Spleen (tissue), 11 donors: Measurements from ENCODE around the gene DLGAP3. TPM values are rescaled to one million over a fixed set of nuclear protein-coding genes. Genes with fewer than 3 reads are reported as not detected.
A peak's percentile ranks its signal among the peaks of the same experiment; 100 is the strongest.

Experiments used
- DNase-seq: peaks from one replicate; pipeline ENCODE4 v3.0.0-alpha.2; 2020
- H3K27ac ChIP-seq, 8 donors: fragments of 200-600 bp; sonication (generic) in 7 of 8; 1 replicate in 4 of 8; 2 replicates in 4 of 8; pipeline versions ENCODE4 v1.5.0 to v1.8.0; 2016 to 2021; ENCODE audit warnings: inconsistent platforms in 4 of 8, mild to moderate bottlenecking in 4 of 8, moderate library complexity in 1 of 8
- H3K27me3 ChIP-seq, 7 donors: fragments of 200-600 bp; sonication (generic) in 6 of 7; replicated peaks in 1 of 7; 1 replicate in 4 of 7; 2 replicates in 3 of 7; pipeline versions ENCODE4 v1.5.0 to v1.8.0; 2016 to 2021; ENCODE audit warnings: inconsistent platforms in 3 of 7, mild to moderate bottlenecking in 1 of 7
- H3K36me3 ChIP-seq, 6 donors: fragments of 200-600 bp; sonication (generic) in 5 of 6; 1 replicate in 4 of 6; 2 replicates in 2 of 6; pipeline versions ENCODE4 v1.5.0 to v1.8.0; 2016 to 2021; ENCODE audit warnings: inconsistent platforms in 2 of 6
- H3K4me1 ChIP-seq, 6 donors: fragments of 200-600 bp; sonication (generic) in 5 of 6; 1 replicate in 3 of 6; 2 replicates in 3 of 6; pipeline versions ENCODE4 v1.5.0 to v1.8.0; 2016 to 2021; ENCODE audit warnings: inconsistent platforms in 3 of 6
- H3K4me3 ChIP-seq, 8 donors: fragments of 200-600 bp; sonication (generic) in 7 of 8; 1 replicate in 4 of 8; 2 replicates in 4 of 8; pipeline versions ENCODE4 v1.5.0 to v1.8.0; 2016 to 2021; ENCODE audit warnings: inconsistent platforms in 4 of 8, mild to moderate bottlenecking in 4 of 8, moderate library complexity in 2 of 8
- H3K9me3 ChIP-seq, 8 donors: fragments of 200-600 bp; sonication (generic) in 7 of 8; 1 replicate in 4 of 8; 2 replicates in 4 of 8; pipeline versions ENCODE4 v1.5.0 to v1.8.0; 2016 to 2021; ENCODE audit warnings: inconsistent platforms in 4 of 8
- POLR2A ChIP-seq, 3 donors: fragments of 450-650 bp; IDR thresholded peaks; one replicate each; pipeline ENCODE4 v1.5.1; 2017; ENCODE audit warnings: antibody characterized with exemption in 3 of 3, mild to moderate bottlenecking in 1 of 3
- POLR2AphosphoS5 ChIP-seq, 3 donors: sonication (generic); formaldehyde crosslinking; IDR thresholded peaks; one replicate each; pipeline ENCODE4 v1.5.1; 2017; ENCODE audit warnings: antibody characterized with exemption in 3 of 3
- WGBS, 5 donors: extraction: QIAGEN DNeasy Blood & Tissue Kit in 3 of 5; methylation state at CpG; one replicate each; pipeline versions ENCODE4 v1.1.5 to v1.1.7; 2013 to 2018; 5-methylcytosine and 5-hydroxymethylcytosine counted together
- intact Hi-C: fragments of 100-400 bp; cut with DNase I; formaldehyde crosslinking; loops from one replicate; pipeline ENCODE4 v1.15.0; 2023; ENCODE audit warnings: low total_unique reads
- polyA plus RNA-seq, 3 donors: library from polyadenylated mRNA; stranded (reverse); fragments of 200-250 nt; gene quantifications; one replicate each; pipeline ENCODE4 v1.2.1, GENCODE V29; 2013
- total RNA-seq, 7 donors: library from RNA; depleted of rRNA in 3 of 7; stranded (reverse); fragments of >200 nt in 3 of 7; fragmentation: NEBNext Ultra II Directional in 4 of 7; extraction: Animal tissue kit (Norgen Biotek cat#: 25700) in 4 of 7; gene quantifications; one replicate each; pipeline versions ENCODE4 v1.1.0 to v1.2.1, GENCODE V29; 2016 to 2021
- TF ChIP-seq, protein P1 (sequence below), 11 experiments: fragments of 200-600 bp in 7 of 11; fragments of 450-650 bp in 4 of 11; sonication (generic) in 4 of 11; IDR thresholded peaks in 8 of 11; conservative IDR thresholded peaks in 3 of 11; 1 replicate in 7 of 11; 2 replicates in 4 of 11; pipeline versions ENCODE4 v1.4.0 to v1.8.0; 2016 to 2021; ENCODE audit warnings: antibody characterized with exemption in 11 of 11, inconsistent platforms in 4 of 11, mild to moderate bottlenecking in 1 of 11
- donor health status: healthy with polysubstance abuse.
- donor health status: DM: no; HTN: no; CAD: no; lungs with moderate emphysema.
- donor health status: DM: no; HTN: no; CAD: no.
- donor health status: Bipolar disorder and iron deficiency.
- donor health status: healthy.
- donor health status: DM: no; HTN: no; CAD: no.
- donor health status: DM: yes; HTN: yes; CAD: no.

DLGAP3 gene
- total and polyA plus RNA-seq, 10 donors: 0.54 to 4.3 (median 1.9) TPM

DNA sequence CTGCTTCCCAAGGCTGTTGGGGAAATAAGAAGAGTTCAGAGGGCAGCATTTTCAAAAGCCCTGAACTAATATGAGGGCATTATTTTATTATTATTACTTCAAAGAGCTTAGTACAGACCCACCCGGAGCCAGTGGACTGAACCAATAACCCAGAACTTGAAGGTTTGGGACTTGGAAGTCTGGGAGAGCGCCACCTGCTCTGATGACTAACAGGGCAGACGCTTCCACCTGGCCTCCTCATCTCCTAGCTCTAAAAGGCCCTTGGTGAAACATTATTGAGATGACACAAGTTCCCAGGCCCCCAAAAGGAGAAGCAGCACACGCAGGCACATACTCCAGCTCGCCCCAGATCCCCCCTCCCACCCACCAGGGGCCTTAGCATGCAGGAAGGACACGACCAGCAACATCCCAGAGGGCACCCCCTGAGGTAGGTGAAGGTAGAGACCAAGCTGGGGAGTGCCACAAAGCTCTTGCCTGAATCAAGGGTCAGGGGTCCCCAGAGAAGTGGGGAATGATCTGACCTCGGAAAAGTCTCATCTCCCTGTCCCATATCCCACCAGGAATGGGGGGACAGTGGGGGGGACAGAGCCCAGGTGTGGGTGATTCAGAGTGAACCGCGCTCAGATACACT is 1.3 kb downstream of the DLGAP3 start:
- TF ChIP-seq, protein P1, sequence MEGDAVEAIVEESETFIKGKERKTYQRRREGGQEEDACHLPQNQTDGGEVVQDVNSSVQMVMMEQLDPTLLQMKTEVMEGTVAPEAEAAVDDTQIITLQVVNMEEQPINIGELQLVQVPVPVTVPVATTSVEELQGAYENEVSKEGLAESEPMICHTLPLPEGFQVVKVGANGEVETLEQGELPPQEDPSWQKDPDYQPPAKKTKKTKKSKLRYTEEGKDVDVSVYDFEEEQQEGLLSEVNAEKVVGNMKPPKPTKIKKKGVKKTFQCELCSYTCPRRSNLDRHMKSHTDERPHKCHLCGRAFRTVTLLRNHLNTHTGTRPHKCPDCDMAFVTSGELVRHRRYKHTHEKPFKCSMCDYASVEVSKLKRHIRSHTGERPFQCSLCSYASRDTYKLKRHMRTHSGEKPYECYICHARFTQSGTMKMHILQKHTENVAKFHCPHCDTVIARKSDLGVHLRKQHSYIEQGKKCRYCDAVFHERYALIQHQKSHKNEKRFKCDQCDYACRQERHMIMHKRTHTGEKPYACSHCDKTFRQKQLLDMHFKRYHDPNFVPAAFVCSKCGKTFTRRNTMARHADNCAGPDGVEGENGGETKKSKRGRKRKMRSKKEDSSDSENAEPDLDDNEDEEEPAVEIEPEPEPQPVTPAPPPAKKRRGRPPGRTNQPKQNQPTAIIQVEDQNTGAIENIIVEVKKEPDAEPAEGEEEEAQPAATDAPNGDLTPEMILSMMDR (IDR thresholded peaks at IDR 0.05 in 8 of 11, conservative IDR thresholded peaks at IDR 0.05 in 3 of 11): no peak
- TF ChIP-seq POLR2AphosphoS5 (IDR thresholded peaks at IDR 0.05) (no peak), POLR2A (IDR thresholded peaks at IDR 0.05) (no peak)
- H3K27me3 ChIP-seq: peaks cover 4 to 84% (median 56%) of the 10 kb centered on the region in 7 donors
- no peak for DNase-seq
- WGBS, 5 donors: 23 to 35% (median 25%) methylated on average over 8 to 9 of the region's 9 CpGs
- H3K4me3 ChIP-seq: peak overlapping the region in 2 of 8 donors; percentile 50 to 76
- intact Hi-C loops: no loop called here
- H3K9me3 ChIP-seq: no peaks in the 10 kb centered on the region
- H3K36me3 ChIP-seq: no peaks in the 10 kb centered on the region
- peaks cover 4 to 29% (median 17%) of the 10 kb centered on the region in 6 donors for H3K4me1 ChIP-seq
- no peak overlapping the region for H3K27ac ChIP-seq

DNA sequence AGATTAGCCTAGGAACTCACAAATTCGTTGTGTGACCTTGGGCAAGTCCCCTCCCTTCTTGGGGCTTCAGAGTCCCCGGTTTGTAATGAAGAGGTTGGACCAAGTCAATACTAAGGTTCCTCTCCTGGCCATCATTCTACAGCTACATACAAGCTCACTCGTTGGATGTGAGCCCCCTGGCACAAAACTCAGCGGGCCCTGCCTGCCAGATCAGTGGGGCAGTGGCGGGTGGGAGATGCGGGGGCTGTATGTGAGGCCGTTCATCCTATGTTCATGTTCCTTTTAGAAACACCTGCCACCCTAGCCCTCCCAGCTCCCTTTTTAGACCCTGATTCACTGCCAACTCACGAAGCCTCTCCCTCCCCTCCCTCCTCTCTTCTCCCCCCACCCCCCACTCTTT is 2.1 kb downstream of the DLGAP3 start:
- peaks cover 4 to 29% (median 17%) of the 10 kb centered on the region in 6 donors for H3K4me1 ChIP-seq
- WGBS, 5 donors: 57 to 69% (median 65%) methylated on average over 8 of the region's 8 CpGs
- H3K27me3 ChIP-seq: peaks cover 4 to 93% (median 56%) of the 10 kb centered on the region in 7 donors
- H3K4me3 ChIP-seq: no peak overlapping the region
- TF ChIP-seq, protein P1 (IDR thresholded peaks at IDR 0.05 in 8 of 11, conservative IDR thresholded peaks at IDR 0.05 in 3 of 11): no peak
- TF ChIP-seq POLR2AphosphoS5 (IDR thresholded peaks at IDR 0.05): no peak
- TF ChIP-seq POLR2A (IDR thresholded peaks at IDR 0.05): no peak
- no peaks in the 10 kb centered on the region for H3K9me3 ChIP-seq
- no peak overlapping the region for H3K27ac ChIP-seq
- DNase-seq: no peak
- intact Hi-C loops: no loop called here
- no peaks in the 10 kb centered on the region for H3K36me3 ChIP-seq

DNA sequence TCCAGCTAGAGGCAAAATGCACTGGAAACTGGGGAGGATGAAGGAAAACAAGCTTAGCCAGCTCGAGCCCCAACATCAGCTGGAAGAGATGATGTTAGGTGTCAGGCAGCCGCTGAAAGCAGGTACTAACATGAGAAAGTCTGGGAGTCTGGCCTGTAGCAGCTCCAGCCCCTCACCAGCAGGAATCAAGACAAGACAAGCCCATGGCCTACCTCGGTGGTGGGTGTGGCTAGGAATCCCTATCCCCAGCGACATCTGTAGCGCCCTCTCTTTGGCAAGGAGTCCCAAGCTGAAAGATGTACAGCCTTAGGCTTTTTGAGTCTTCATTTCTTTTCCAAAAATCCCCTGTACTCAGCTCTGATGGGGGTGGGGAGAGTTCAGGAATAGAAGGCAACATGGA is 2.6 kb downstream of the DLGAP3 start:
- no peaks in the 10 kb centered on the region for H3K9me3 ChIP-seq
- no peak overlapping the region for H3K27ac ChIP-seq
- intact Hi-C loops: no loop called here
- no peak for TF ChIP-seq POLR2A (IDR thresholded peaks at IDR 0.05)
- TF ChIP-seq, protein P1 (IDR thresholded peaks at IDR 0.05 in 8 of 11, conservative IDR thresholded peaks at IDR 0.05 in 3 of 11): no peak
- TF ChIP-seq POLR2AphosphoS5 (IDR thresholded peaks at IDR 0.05): no peak
- peaks cover 4 to 29% (median 17%) of the 10 kb centered on the region in 6 donors for H3K4me1 ChIP-seq
- WGBS, 5 donors: 18 to 30% (median 26%) methylated on average over 5 of the region's 5 CpGs
- no peaks in the 10 kb centered on the region for H3K36me3 ChIP-seq
- H3K27me3 ChIP-seq: peaks cover 4 to 97% (median 56%) of the 10 kb centered on the region in 7 donors
- H3K4me3 ChIP-seq: no peak overlapping the region
- no peak for DNase-seq

DNA sequence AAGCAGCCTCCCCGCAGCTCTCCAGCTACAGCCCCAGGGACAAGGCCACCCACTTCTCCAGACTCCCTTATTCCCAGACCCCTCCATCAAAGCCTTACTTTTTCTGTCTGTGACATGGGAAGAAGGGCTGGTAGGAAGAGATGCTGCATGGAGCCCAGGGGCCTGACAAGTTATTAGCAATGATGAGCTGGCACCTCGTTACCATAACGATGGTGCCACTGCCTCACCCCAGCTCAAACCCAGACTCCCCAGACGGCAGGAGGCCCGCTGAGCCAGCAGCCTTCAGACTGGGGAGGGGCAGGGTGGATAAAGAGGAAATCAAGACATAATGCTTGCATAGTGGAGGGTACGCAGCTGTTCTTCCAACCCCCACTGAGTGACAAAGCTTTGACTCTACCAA is 3.3 kb downstream of the DLGAP3 start:
- WGBS, 5 donors: 63 to 75% (median 71%) methylated on average over 6 of the region's 6 CpGs
- no peak for TF ChIP-seq POLR2AphosphoS5 (IDR thresholded peaks at IDR 0.05)
- no peak for TF ChIP-seq POLR2A (IDR thresholded peaks at IDR 0.05)
- TF ChIP-seq, protein P1 (IDR thresholded peaks at IDR 0.05 in 8 of 11, conservative IDR thresholded peaks at IDR 0.05 in 3 of 11): no peak

More for the DNA sequence above, 3.3 kb downstream of the DLGAP3 start:
- Histone ChIP-seq H3K4me1 (peaks cover 4 to 29% (median 17%) of the 10 kb centered on the region in 6 donors), H3K36me3 (no peaks in the 10 kb centered on the region), H3K27me3 (peaks cover 4 to 98% (median 56%) of the 10 kb centered on the region in 7 donors), H3K4me3 (no peak overlapping the region), H3K27ac (no peak overlapping the region), H3K9me3 (no peaks in the 10 kb centered on the region)
- intact Hi-C loops: no loop called here
- no peak for DNase-seq
